H9 (cell line): ENCODE measurements around the gene LHFPL2. TPM values are rescaled to one million over a fixed set of nuclear protein-coding genes. Genes with fewer than 3 reads are reported as not detected.

ENCODE experiments used
- DNase-seq: peaks from one replicate; pipeline ENCODE4 v3.0.0-alpha.2; 2017
- H2AFZ ChIP-seq: one replicate; pipeline ENCODE4 v1.6.1; 2013; ENCODE audit warnings: mild to moderate bottlenecking, low read length, control low read depth, moderate library complexity
- H2AK5ac ChIP-seq: 2 replicates; pipeline ENCODE4 v1.6.1; 2013; ENCODE audit warnings: low read length, control low read depth, mixed read lengths; ENCODE audit not compliant: insufficient read length
- H2BK120ac ChIP-seq: one replicate; pipeline ENCODE4 v1.6.1; 2013; ENCODE audit warnings: low read depth, mild to moderate bottlenecking, low read length, control low read depth, inconsistent platforms; ENCODE audit not compliant: poor library complexity, severe bottlenecking
- H2BK12ac ChIP-seq: 2 replicates; pipeline ENCODE4 v1.6.1; 2013; ENCODE audit warnings: low read length, control low read depth, mixed read lengths, low read depth; ENCODE audit not compliant: insufficient read length
- H2BK15ac ChIP-seq: 2 replicates; pipeline ENCODE4 v1.6.1; 2013; ENCODE audit warnings: low read depth, low read length, control low read depth
- H2BK20ac ChIP-seq: one replicate; pipeline ENCODE4 v1.6.1; 2013; ENCODE audit warnings: low read depth, mild to moderate bottlenecking, low read length, control low read depth, inconsistent platforms; ENCODE audit not compliant: poor library complexity, severe bottlenecking
- H2BK5ac ChIP-seq: 2 replicates; pipeline ENCODE4 v1.6.1; 2013; ENCODE audit warnings: low read length, control low read depth, mixed read lengths; ENCODE audit not compliant: insufficient read length
- H3K14ac ChIP-seq: 2 replicates; pipeline ENCODE4 v1.6.1; 2013; ENCODE audit warnings: low read length, control low read depth; ENCODE audit not compliant: insufficient read depth
- H3K18ac ChIP-seq: 2 replicates; pipeline ENCODE4 v1.6.1; 2013; ENCODE audit warnings: low read depth, mild to moderate bottlenecking, mixed read lengths, low read length, control low read depth; ENCODE audit not compliant: insufficient read length
- H3K23ac ChIP-seq: 2 replicates; pipeline ENCODE4 v1.6.1; 2013; ENCODE audit warnings: low read length, control low read depth, mixed read lengths, low read depth; ENCODE audit not compliant: insufficient read length
- H3K23me2 ChIP-seq: 2 replicates; pipeline ENCODE4 v1.6.1; 2013; ENCODE audit warnings: low read depth, mild to moderate bottlenecking, mixed read lengths, low read length, control low read depth; ENCODE audit not compliant: insufficient read length, poor library complexity, severe bottlenecking
- H3K27ac ChIP-seq: 2 replicates; pipeline ENCODE4 v1.5.1; 2013; ENCODE audit warnings: low read length, control low read depth, mixed read lengths, low read depth; ENCODE audit not compliant: insufficient read length
- H3K27me3 ChIP-seq: 2 replicates; pipeline ENCODE4 v1.6.1; 2013; ENCODE audit warnings: low read length, control low read depth, inconsistent platforms; ENCODE audit not compliant: insufficient read depth
- H3K4ac ChIP-seq: 2 replicates; pipeline ENCODE4 v1.6.1; 2013; ENCODE audit warnings: low read depth, mild to moderate bottlenecking, control low read depth, inconsistent platforms, low read length, moderate library complexity
- H3K4me1 ChIP-seq: 2 replicates; pipeline ENCODE4 v1.6.1; 2013; ENCODE audit warnings: low read length, control low read depth, inconsistent platforms; ENCODE audit not compliant: insufficient read depth
- H3K4me2 ChIP-seq: 2 replicates; pipeline ENCODE4 v1.6.1; 2013; ENCODE audit warnings: low read length, control low read depth, mixed read lengths; ENCODE audit not compliant: insufficient read length, insufficient read depth
- H3K56ac ChIP-seq: 2 replicates; pipeline ENCODE4 v1.6.1; 2013; ENCODE audit warnings: low read depth, mild to moderate bottlenecking, mixed read lengths, low read length, control low read depth; ENCODE audit not compliant: insufficient read length
- H3K79me1 ChIP-seq: 2 replicates; pipeline ENCODE4 v1.6.1; 2013; ENCODE audit warnings: low read depth, mild to moderate bottlenecking, moderate library complexity, low read length, control low read depth, inconsistent platforms; ENCODE audit not compliant: insufficient read depth, poor library complexity, severe bottlenecking
- H3K79me2 ChIP-seq: 2 replicates; pipeline ENCODE4 v1.6.1; 2013; ENCODE audit warnings: low read length, control low read depth, inconsistent platforms; ENCODE audit not compliant: insufficient read depth
- H3K9ac ChIP-seq: 2 replicates; pipeline ENCODE4 v1.6.1; 2013; ENCODE audit warnings: low read length, control low read depth, mixed read lengths; ENCODE audit not compliant: insufficient read length; ENCODE audit errors: extremely low read depth
- H3K9me3 ChIP-seq: one replicate; pipeline ENCODE4 v1.6.1; 2013; ENCODE audit warnings: low read depth, low read length, inconsistent platforms; ENCODE audit not compliant: control insufficient read depth
- H3T11ph ChIP-seq: one replicate; pipeline ENCODE4 v1.6.1; 2013; ENCODE audit warnings: mild to moderate bottlenecking, low read length, control low read depth, inconsistent platforms
- H4K20me1 ChIP-seq: one replicate; pipeline ENCODE4 v1.6.1; 2013; ENCODE audit not compliant: control insufficient read depth, insufficient read length, insufficient read depth
- H4K5ac ChIP-seq: 2 replicates; pipeline ENCODE4 v1.6.1; 2013; ENCODE audit warnings: low read depth, mild to moderate bottlenecking, mixed read lengths, low read length, control low read depth; ENCODE audit not compliant: insufficient read length
- H4K8ac ChIP-seq: replicated peaks from 2 replicates; pipeline ENCODE4 v1.6.1; 2013; ENCODE audit warnings: low read length, control low read depth, mixed read lengths, low read depth; ENCODE audit not compliant: insufficient read length
- H4K91ac ChIP-seq: 2 replicates; pipeline ENCODE4 v1.6.1; 2013; ENCODE audit warnings: low read depth, mild to moderate bottlenecking, moderate library complexity, mixed read lengths, low read length, control low read depth; ENCODE audit not compliant: insufficient read length
- H3K27ac Mint-ChIP-seq, 3 experiments: 2 replicates in 2 of 3; 3 replicates in 1 of 3; pipeline ENCODE4 v1.8.0; 2020 to 2021; ENCODE audit warnings: mixed read lengths in 3 of 3, mild to moderate bottlenecking in 1 of 3, moderate library complexity in 1 of 3
- H3K27me3 Mint-ChIP-seq: 2 replicates; pipeline ENCODE4 v1.8.0; 2021; ENCODE audit warnings: low read depth, mild to moderate bottlenecking, moderate library complexity, mixed read lengths
- H3K36me3 Mint-ChIP-seq, 3 experiments: 2 replicates in 2 of 3; 3 replicates in 1 of 3; pipeline ENCODE4 v1.8.0; 2020 to 2021; ENCODE audit warnings: low read depth in 3 of 3, mixed read lengths in 3 of 3; ENCODE audit not compliant: insufficient read depth in 1 of 3
- H3K4me1 Mint-ChIP-seq, 2 experiments: 2 replicates each; pipeline ENCODE4 v1.8.0; 2020; ENCODE audit warnings: mixed read lengths in 2 of 2
- H3K4me3 Mint-ChIP-seq, 2 experiments: 2 replicates in 1 of 2; 3 replicates in 1 of 2; pipeline ENCODE4 v1.8.0; 2020 to 2021; ENCODE audit warnings: mild to moderate bottlenecking in 2 of 2, mixed read lengths in 2 of 2, moderate library complexity in 1 of 2
- H3K9me3 Mint-ChIP-seq, 2 experiments: 2 replicates in 1 of 2; 3 replicates in 1 of 2; pipeline ENCODE4 v1.8.0; 2020; ENCODE audit warnings: mild to moderate bottlenecking in 2 of 2, mixed read lengths in 2 of 2, moderate library complexity in 1 of 2
- WGBS: extraction: QIAGEN DNeasy Blood & Tissue Kit; methylation state at CpG from one replicate; pipeline ENCODE4 v1.1.7; 2013; ENCODE audit warnings: missing lambda C conversion rate, low lambda C conversion rate, mixed read lengths; ENCODE audit not compliant: insufficient read length; ENCODE audit errors: extremely low coverage; 5-methylcytosine and 5-hydroxymethylcytosine counted together
- total RNA-seq: library from RNA; stranded (reverse); gene quantifications from 2 replicates; pipeline ENCODE4 v1.2.1, GENCODE V29; 2021
- TF ChIP-seq, protein P1 (sequence below): fragments of 200-600 bp; sonication (generic); conservative IDR thresholded peaks from 3 replicates; pipeline ENCODE4 v1.8.0; 2021; ENCODE audit warnings: antibody characterized with exemption, mild to moderate bottlenecking

Gene LHFPL2
- total RNA-seq, 1 experiment from 2014 or later = 26.3 TPM

DNA sequence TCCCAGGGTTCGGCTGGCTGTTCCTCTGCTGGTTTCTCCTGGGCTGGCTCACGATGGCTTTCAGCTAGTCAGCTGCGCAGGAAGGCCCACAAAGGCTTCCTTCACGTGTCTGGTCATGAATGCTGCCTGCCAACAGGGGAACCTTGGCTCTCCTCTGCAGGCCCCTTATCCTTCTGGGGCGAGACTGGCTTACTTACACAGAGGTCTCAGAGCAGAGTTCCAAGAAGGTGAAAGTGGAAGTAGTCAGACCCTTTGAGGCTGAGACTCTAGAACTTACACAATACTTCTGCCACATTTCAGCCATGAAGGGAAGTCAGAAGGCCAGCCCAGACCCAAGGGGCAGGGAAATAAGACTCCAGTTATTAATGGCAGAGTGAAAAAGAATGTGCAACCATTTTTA lies 99.5 kb downstream of the LHFPL2 start:
- Histone ChIP-seq H2BK20ac (no peak overlapping the region), H3K27me3 (no peaks in the 10 kb centered on the region), H2BK12ac (no peak overlapping the region), H4K91ac (no peak overlapping the region), H2BK5ac (no peak overlapping the region), H2BK15ac (no peak overlapping the region), H3K4me2 (no peak overlapping the region), H3K4ac (no peak overlapping the region), H3K9ac (no peak overlapping the region), H4K5ac (no peak overlapping the region), H2AFZ (no peak overlapping the region), H3K79me2 (no peaks in the 10 kb centered on the region; the same call in 1 of the 2 replicates), H3K9me3 (no peaks in the 10 kb centered on the region), H3K23me2 (no peaks in the 10 kb centered on the region), H3K27ac (no peak overlapping the region), H3K4me1 (peaks cover under 1% of the 10 kb centered on the region; the same call in 1 of the 2 replicates), H3K14ac (no peak overlapping the region), H3K56ac (no peak overlapping the region), H4K8ac (no peak overlapping the region), H2AK5ac (no peak overlapping the region), H3K23ac (no peak overlapping the region), H2BK120ac (no peak overlapping the region), H3T11ph (no peak overlapping the region), H3K18ac (no peak overlapping the region), H4K20me1 (no peaks in the 10 kb centered on the region), H3K79me1 (no peaks in the 10 kb centered on the region)
- Mint-ChIP-seq H3K27ac (peak overlapping the region in 1 of 3 experiments; percentile 86; a peak in 1 of 7 replicates), H3K9me3 (peaks cover 5 to 8% of the 10 kb centered on the region in 2 experiments; a peak in 4 of 5 replicates), H3K4me1 (peaks cover 33 to 42% of the 10 kb centered on the region in 2 experiments), H3K36me3 (peaks cover 20 to 41% (median 39%) of the 10 kb centered on the region in 3 experiments), H3K4me3 (no peak overlapping the region), H3K27me3 (no peaks in the 10 kb centered on the region)
- no CpG with 5 or more reads among the region's 5 CpGs for WGBS
- TF ChIP-seq, protein P1, sequence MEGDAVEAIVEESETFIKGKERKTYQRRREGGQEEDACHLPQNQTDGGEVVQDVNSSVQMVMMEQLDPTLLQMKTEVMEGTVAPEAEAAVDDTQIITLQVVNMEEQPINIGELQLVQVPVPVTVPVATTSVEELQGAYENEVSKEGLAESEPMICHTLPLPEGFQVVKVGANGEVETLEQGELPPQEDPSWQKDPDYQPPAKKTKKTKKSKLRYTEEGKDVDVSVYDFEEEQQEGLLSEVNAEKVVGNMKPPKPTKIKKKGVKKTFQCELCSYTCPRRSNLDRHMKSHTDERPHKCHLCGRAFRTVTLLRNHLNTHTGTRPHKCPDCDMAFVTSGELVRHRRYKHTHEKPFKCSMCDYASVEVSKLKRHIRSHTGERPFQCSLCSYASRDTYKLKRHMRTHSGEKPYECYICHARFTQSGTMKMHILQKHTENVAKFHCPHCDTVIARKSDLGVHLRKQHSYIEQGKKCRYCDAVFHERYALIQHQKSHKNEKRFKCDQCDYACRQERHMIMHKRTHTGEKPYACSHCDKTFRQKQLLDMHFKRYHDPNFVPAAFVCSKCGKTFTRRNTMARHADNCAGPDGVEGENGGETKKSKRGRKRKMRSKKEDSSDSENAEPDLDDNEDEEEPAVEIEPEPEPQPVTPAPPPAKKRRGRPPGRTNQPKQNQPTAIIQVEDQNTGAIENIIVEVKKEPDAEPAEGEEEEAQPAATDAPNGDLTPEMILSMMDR = no peak
- peak; percentile 21 for DNase-seq
